ENCODE data around the gene LGR4. TPM values are rescaled to one million over a fixed set of nuclear protein-coding genes. Genes with fewer than 3 reads are reported as not detected.

The LGR4 gene
- total and polyA plus RNA-seq, 9 of the 15 experiments (the other 6 are each of a cell fraction or from before 2014, with no cell fraction given), result 0.94 to 10.1 (median 5.8) TPM

GRCh38 chr11:27356624-27357222 lies 115.9 kb downstream of the LGR4 start:
- no peak for FAIRE-seq
- no TSS peak for BruUV-seq (replicated peaks)

More at GRCh38 chr11:27356624-27357222, 115.9 kb downstream of the LGR4 start:
- DNase-seq (ENCODE audit: extremely low read depth in 1 of 4, low spot score in 3 of 4) (no peak), ATAC-seq (no peak)
- peaks cover 2% of the 10 kb centered on the region; the same call in 1 of the 3 replicates for H3K36me3 ChIP-seq (ENCODE audit: control insufficient read depth, insufficient read depth, low read length)
- H3K27me3 ChIP-seq (ENCODE audit: control insufficient read depth in 2 of 2, insufficient read depth in 2 of 2, low read length in 2 of 2), result no peaks in the 10 kb centered on the region
- no peak overlapping the region for H2AFZ ChIP-seq (ENCODE audit: low read depth, low read length)
- ChIA-PET POLR2A (no interaction called here), CTCF (ENCODE audit: low intra/inter-chr PET ratio) (no interaction called here)
- H3K9me1 ChIP-seq (ENCODE audit: control insufficient read depth, insufficient read depth, low read length), result no peaks in the 10 kb centered on the region
- in situ Hi-C loops (cut with MboI), result no loop called here
- no peak overlapping the region for H3K9ac ChIP-seq (ENCODE audit: insufficient read depth in 1 of 2, low read depth in 2 of 2, low read length in 2 of 2)
- H3K4me3 ChIP-seq, result no peak overlapping the region
- H3K4me2 ChIP-seq (ENCODE audit: insufficient read depth, low read length), result no peak overlapping the region
- H3K9me3 ChIP-seq (replicated peaks; ENCODE audit: control insufficient read depth, insufficient read depth, low read depth, low read length), result no peaks in the 10 kb centered on the region
- peaks cover 2% of the 10 kb centered on the region; the same call in 1 of the 3 replicates for H3K79me2 ChIP-seq (ENCODE audit: control insufficient read depth, insufficient read depth, low read length)
- TF ChIP-seq KDM1A (IDR thresholded peaks at IDR 0.05), result no peak
- no peak for TF ChIP-seq MYNN (IDR thresholded peaks at IDR 0.05)
- no peak for TF ChIP-seq MYNN (CRISPR knock-in tag; IDR thresholded peaks at IDR 0.05)
- no peak for TF ChIP-seq SRSF7 (optimal IDR thresholded peaks at IDR 0.05; ENCODE audit: low read depth, low read length)
- no peak for TF ChIP-seq ZNF431 (CRISPR knock-in tag; IDR thresholded peaks at IDR 0.05)
- no peak for TF ChIP-seq CEBPZ (IDR thresholded peaks at IDR 0.05; ENCODE audit: borderline replicate concordance, low read depth, low read length)
- TF ChIP-seq ATF6 (CRISPR knock-in tag; IDR thresholded peaks at IDR 0.05), result no peak
- TF ChIP-seq HNRNPK (IDR thresholded peaks at IDR 0.05; ENCODE audit: low read depth, low read length, poor library complexity, severe bottlenecking), result peak; percentile 86
- TF ChIP-seq PCBP1 (IDR thresholded peaks at IDR 0.05; ENCODE audit: low read depth, low read length, poor library complexity, severe bottlenecking), result peak; percentile 70
- no peak for TF ChIP-seq BMI1 (IDR thresholded peaks at IDR 0.05; ENCODE audit: low read length)
- peak; percentile 64 for TF ChIP-seq PCBP2 (IDR thresholded peaks at IDR 0.05; ENCODE audit: low read depth, low read length, poor library complexity, severe bottlenecking)
- TF ChIP-seq ZFP30 (CRISPR knock-in tag; IDR thresholded peaks at IDR 0.05; ENCODE audit: borderline replicate concordance), result no peak
- WGBS (ENCODE audit: insufficient coverage, low coverage, missing lambda C conversion rate), result 71% methylated on average over 5 of the region's 5 CpGs
- intact Hi-C loops (cut with micrococcal nuclease), result no loop called here
- H4K20me1 ChIP-seq (replicated peaks; ENCODE audit: control insufficient read depth, insufficient read depth, low read length), result no peaks in the 10 kb centered on the region
- peaks cover 4 to 17% of the 10 kb centered on the region in 2 experiments; a peak in 3 of 5 replicates for H3K4me1 ChIP-seq (replicated peaks in 1 of 2; ENCODE audit: control insufficient read depth in 2 of 2, insufficient read depth in 2 of 2, low read length in 2 of 2)
- no peak overlapping the region for H3K27ac ChIP-seq (ENCODE audit: extremely low read depth, low read depth, low read length)
